ENCODE data around the gene ACAD8.

DNA sequence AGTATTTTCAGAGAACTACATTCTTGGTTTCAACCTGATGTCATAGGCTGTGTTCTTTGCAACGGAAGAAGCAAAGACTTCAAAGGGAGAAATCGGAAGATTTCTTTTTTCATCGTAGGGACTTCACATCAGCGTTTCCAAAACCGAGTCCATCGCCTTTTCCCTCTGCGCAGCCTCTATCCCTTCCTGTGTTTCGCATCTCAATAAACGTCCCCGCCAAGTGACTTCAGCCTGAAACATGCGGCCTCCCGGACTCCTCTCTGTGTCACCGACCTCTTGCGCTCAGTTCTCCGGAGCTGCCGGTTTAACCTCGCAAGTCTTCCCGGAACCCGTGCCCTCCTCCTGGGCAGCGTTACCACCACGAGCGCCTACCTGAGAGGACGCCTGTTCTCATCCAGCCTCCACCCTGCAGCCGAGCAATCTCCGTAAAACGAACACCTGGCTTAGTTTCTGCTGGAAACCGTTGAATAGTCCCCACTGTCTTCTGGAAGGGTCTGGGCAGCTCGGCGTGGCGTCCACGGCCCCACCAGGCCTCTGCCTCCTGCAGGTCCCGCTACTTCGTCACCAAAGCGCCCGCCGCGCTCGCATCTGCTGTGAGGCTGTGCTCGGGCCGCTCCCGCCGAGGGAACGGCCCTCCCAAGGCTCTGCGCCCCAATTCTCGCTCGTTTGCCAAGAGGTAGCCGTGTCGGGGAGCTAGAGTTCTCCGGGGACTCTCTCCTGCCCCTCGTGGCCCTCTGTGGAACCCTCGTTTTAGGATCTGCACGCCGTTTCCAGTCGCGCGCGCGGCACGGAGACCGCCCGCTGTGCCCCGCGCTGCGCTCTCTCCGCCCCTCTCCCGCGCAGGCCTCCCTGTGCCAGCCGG lies 22.4 kb downstream of the ACAD8 start, which contains the start of gene GLB1L3:
- TF ChIP-seq TAF1 (IDR thresholded peaks at IDR 0.05; ENCODE audit: borderline replicate concordance, low read depth, low read length): no peak
- TF ChIP-seq POLR2A (IDR thresholded peaks at IDR 0.05; ENCODE audit: low read depth, low read length): peak; percentile 38; the same call in 1 of the 2 replicates
- no peak for TF ChIP-seq POLR2AphosphoS5 (IDR thresholded peaks at IDR 0.05; ENCODE audit: low read depth, low read length)
